ENCODE results near the gene RPS6KA2.

Gene RPS6KA2

GRCh38 chr6:166422201-166422940 lies 204.7 kb downstream of the RPS6KA2 start:
- DNase-seq (ENCODE audit: low spot score) = no peak

- no peak for DNase-seq (ENCODE audit: low spot score)
These were observed 206.7 kb downstream of the RPS6KA2 start for GRCh38 chr6:166420351-166420750.

- DNase-seq (ENCODE audit: low spot score) = no peak
These were observed 207.3 kb downstream of the RPS6KA2 start for GRCh38 chr6:166419717-166420116.

- DNase-seq (ENCODE audit: low spot score) = no peak
These were observed 207.8 kb downstream of the RPS6KA2 start for GRCh38 chr6:166419286-166419685.

- DNase-seq (ENCODE audit: low spot score) = no peak
These were observed 208.3 kb downstream of the RPS6KA2 start for GRCh38 chr6:166418691-166419143.

- no peak for DNase-seq (ENCODE audit: low spot score)
These were observed 209.8 kb downstream of the RPS6KA2 start for GRCh38 chr6:166417285-166417691.

GRCh38 chr6:166415833-166416347 lies 211.2 kb downstream of the RPS6KA2 start:
- DNase-seq (ENCODE audit: low spot score) = no peak

GRCh38 chr6:166415306-166415705 lies 211.7 kb downstream of the RPS6KA2 start:
- no peak for DNase-seq (ENCODE audit: low spot score)

GRCh38 chr6:166413491-166413951 lies 213.5 kb downstream of the RPS6KA2 start:
- no peak for DNase-seq (ENCODE audit: low spot score)

GRCh38 chr6:166412911-166413384 lies 214.1 kb downstream of the RPS6KA2 start:
- DNase-seq (ENCODE audit: low spot score) = no peak

- DNase-seq (ENCODE audit: low spot score) = no peak
These were observed 214.7 kb downstream of the RPS6KA2 start for GRCh38 chr6:166412156-166412910.

GRCh38 chr6:166411721-166412151 lies 215.3 kb downstream of the RPS6KA2 start:
- no peak for DNase-seq (ENCODE audit: low spot score)

GRCh38 chr6:166411271-166411670 lies 215.8 kb downstream of the RPS6KA2 start:
- DNase-seq (ENCODE audit: low spot score) = no peak

GRCh38 chr6:166410426-166410935 lies 216.6 kb downstream of the RPS6KA2 start:
- no peak for DNase-seq (ENCODE audit: low spot score)

GRCh38 chr6:166408936-166409755 lies 217.9 kb downstream of the RPS6KA2 start:
- no peak for DNase-seq (ENCODE audit: low spot score)

GRCh38 chr6:166406197-166406596 lies 220.9 kb downstream of the RPS6KA2 start:
- DNase-seq (ENCODE audit: low spot score) = no peak

GRCh38 chr6:166405386-166405785 lies 221.7 kb downstream of the RPS6KA2 start:
- no peak for DNase-seq (ENCODE audit: low spot score)

- DNase-seq (ENCODE audit: low spot score) = peak; percentile 17
These were observed 224.3 kb downstream of the RPS6KA2 start for GRCh38 chr6:166402582-166403277.

GRCh38 chr6:166400649-166401250 lies 226.3 kb downstream of the RPS6KA2 start:
- peak; percentile 75 for DNase-seq (ENCODE audit: low spot score)

- no peak for DNase-seq (ENCODE audit: low spot score)
These were observed 226.9 kb downstream of the RPS6KA2 start for GRCh38 chr6:166400181-166400580.

- peak; percentile 8 for DNase-seq (ENCODE audit: low spot score)
These were observed 228.7 kb downstream of the RPS6KA2 start for GRCh38 chr6:166398348-166398747.
